ENCODE results near the gene FAM78A. TPM values are rescaled to one million over a fixed set of nuclear protein-coding genes. Genes with fewer than 3 reads are reported as not detected.

Gene FAM78A
- total RNA-seq, 1 experiment from 2014 or later: 0.40 TPM

DNA sequence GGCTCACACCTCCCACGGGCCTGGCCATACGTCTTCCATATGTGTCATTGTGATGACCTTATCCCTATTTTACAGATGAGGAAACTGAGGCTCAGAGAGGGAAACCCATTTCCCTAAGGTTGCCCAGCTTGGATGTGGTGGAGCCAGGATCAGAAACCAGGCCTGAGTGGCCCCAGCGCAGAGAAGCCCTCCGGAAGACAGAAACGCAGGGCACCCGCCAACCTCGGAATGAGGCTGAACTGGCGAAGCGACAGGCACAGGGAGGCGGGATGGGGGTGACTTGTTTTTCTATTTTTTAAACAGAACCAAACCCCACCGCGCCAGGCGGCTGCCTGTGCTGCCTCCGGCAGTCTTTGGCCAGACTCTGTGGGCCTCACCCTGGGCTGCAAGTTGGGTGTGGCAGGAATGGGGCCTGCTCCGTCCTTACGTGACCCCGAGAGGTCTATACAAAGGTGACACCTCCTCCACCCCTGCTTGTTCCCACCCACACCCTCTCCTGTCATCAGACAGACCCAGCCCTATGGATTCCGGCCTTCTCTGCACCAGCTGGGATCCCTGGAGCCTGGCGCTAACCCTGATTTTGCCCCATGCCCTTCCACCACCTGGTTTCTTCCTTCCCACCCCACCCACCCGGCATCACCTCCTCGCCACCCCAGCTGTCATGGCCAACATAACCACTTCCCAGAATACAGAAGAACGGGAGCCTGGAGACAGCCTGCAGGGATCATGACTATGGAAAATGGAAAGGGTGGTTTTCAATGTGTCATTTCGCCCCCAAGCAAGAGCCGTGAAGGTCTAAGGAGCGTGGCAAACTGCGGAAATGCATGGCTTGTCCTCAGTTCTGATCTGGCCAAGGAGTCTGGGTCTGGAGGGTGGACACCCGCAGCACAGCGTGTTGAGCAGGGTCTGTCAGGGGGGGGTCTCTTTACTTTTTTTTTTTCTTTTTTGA is 36.8 kb upstream of the FAM78A start:
- POLR2A ChIA-PET: no interaction called here
- CTCF ChIA-PET: no interaction called here
- Mint-ChIP-seq H3K27me3 (ENCODE audit: insufficient read depth, unreplicated experiment) (no peaks in the 10 kb centered on the region), H3K9me3 (ENCODE audit: unreplicated experiment) (no peaks in the 10 kb centered on the region), H3K4me1 (ENCODE audit: insufficient read depth, unreplicated experiment) (no peaks in the 10 kb centered on the region), H3K4me3 (ENCODE audit: unreplicated experiment) (no peak overlapping the region), H3K27ac (ENCODE audit: low read depth, unreplicated experiment) (no peak overlapping the region), H3K36me3 (ENCODE audit: insufficient read depth, unreplicated experiment) (peaks cover 6% of the 10 kb centered on the region)
- TF ChIP-seq CTCF (IDR thresholded peaks at IDR 0.05; ENCODE audit: unreplicated experiment): no peak
- DNase-seq (ENCODE audit: unreplicated experiment): no peak
- BruUV-seq (replicated peaks): no TSS peak
- intact Hi-C loops (cut with micrococcal nuclease): no loop called here

- intact Hi-C loops (cut with micrococcal nuclease): no loop called here
- no TSS peak for BruUV-seq (replicated peaks)
- POLR2A ChIA-PET: no interaction called here
- peaks cover 6% of the 10 kb centered on the region for H3K36me3 Mint-ChIP-seq (ENCODE audit: insufficient read depth, unreplicated experiment)
- no peaks in the 10 kb centered on the region for H3K4me1 Mint-ChIP-seq (ENCODE audit: insufficient read depth, unreplicated experiment)
- no peak overlapping the region for H3K27ac Mint-ChIP-seq (ENCODE audit: low read depth, unreplicated experiment)
- H3K27me3 Mint-ChIP-seq (ENCODE audit: insufficient read depth, unreplicated experiment): no peaks in the 10 kb centered on the region
- no peak overlapping the region for H3K4me3 Mint-ChIP-seq (ENCODE audit: unreplicated experiment)
- no peak for TF ChIP-seq CTCF (IDR thresholded peaks at IDR 0.05; ENCODE audit: unreplicated experiment)
- no peaks in the 10 kb centered on the region for H3K9me3 Mint-ChIP-seq (ENCODE audit: unreplicated experiment)
- no peak for DNase-seq (ENCODE audit: unreplicated experiment)
- CTCF ChIA-PET: interaction anchor here (0.6 to 1.5 kb wide), 2 partner anchors 24 to 355 kb away, joined by 6 to 8 read pairs; no protein-coding TSS in a partner anchor
These were observed 35.9 kb upstream of the FAM78A start for GRCh38 chr9:131312246-131312645.

DNA sequence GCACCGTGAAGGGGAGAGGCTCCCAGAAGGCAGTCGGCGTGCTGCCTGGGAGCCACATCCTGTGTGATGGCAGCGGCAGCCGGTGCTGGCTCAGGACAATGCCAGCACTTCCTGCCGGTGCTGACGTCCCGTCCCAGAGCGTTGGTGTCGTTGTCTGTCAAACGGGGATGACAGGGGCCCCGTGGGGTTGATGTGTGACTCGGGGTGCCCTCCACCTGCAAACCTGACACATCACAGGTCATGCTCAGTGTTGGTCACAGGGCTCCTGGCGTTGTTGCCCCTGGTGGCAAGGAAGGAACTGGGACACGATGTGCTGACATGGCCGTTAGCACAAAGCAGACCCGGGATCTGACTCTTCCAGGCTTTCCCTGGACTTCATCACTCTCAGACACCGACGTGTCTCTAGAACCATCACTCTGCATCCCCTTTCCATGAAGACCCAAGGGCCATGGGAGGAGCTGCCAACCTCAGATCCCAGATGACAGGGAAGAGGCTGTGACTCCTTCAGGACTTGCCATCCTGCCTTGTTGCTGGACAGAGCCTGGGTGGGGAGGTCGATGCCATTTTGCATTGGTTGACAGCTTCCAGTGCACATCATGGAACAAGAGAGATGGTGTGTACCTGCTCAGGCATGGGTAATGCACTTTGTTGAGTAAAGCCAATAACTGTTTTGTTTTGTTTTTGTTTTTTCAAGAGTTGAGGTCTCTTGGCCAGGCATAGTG is 34.7 kb upstream of the FAM78A start:
- H3K9me3 Mint-ChIP-seq (ENCODE audit: unreplicated experiment): no peaks in the 10 kb centered on the region
- no peaks in the 10 kb centered on the region for H3K27me3 Mint-ChIP-seq (ENCODE audit: insufficient read depth, unreplicated experiment)
- H3K4me3 Mint-ChIP-seq (ENCODE audit: unreplicated experiment): no peak overlapping the region
- no TSS peak for BruUV-seq (replicated peaks)
- H3K36me3 Mint-ChIP-seq (ENCODE audit: insufficient read depth, unreplicated experiment): peaks cover 6% of the 10 kb centered on the region
- TF ChIP-seq CTCF (IDR thresholded peaks at IDR 0.05; ENCODE audit: unreplicated experiment): no peak
- POLR2A ChIA-PET: no interaction called here
- no peak for DNase-seq (ENCODE audit: unreplicated experiment)
- no peak overlapping the region for H3K27ac Mint-ChIP-seq (ENCODE audit: low read depth, unreplicated experiment)
- H3K4me1 Mint-ChIP-seq (ENCODE audit: insufficient read depth, unreplicated experiment): no peaks in the 10 kb centered on the region
- CTCF ChIA-PET: interaction anchor here (0.6 to 1.5 kb wide), 2 partner anchors 25 to 56 kb away, joined by 6 to 8 read pairs; no protein-coding TSS in a partner anchor
- intact Hi-C loops (cut with micrococcal nuclease): no loop called here

All from MCF 10A (cell line).